GM12878 (cell line): ENCODE data around the gene DTNBP1. TPM values are rescaled to one million over a fixed set of nuclear protein-coding genes. Genes with fewer than 3 reads are reported as not detected.

Experiments
- ATAC-seq: fragments of 200-7000 bp; cut with Tn5 transposase; 3 replicates; pipeline ENCODE4 v1.9.1; 2020; ENCODE audit warnings: mild to moderate bottlenecking, moderate library complexity
- BruUV-seq: library from RNA; stranded (reverse); fragments of 400-500 nt; replicated peaks from 2 replicates; lab custom pipeline; 2021; lab: Mats Ljungman, UMichigan
- CTCF ChIA-PET: fragments of 300-600 bp; sonication (Branson Sonifier 250); formaldehyde crosslinking; extraction: SDS; loops from one replicate; lab custom pipeline; 2021; ENCODE audit warnings: inconsistent platforms; lab: Yijun Ruan, JAX
- POLR2A ChIA-PET: fragments of 350-600 bp; formaldehyde crosslinking; extraction: SDS; loops from one replicate; lab custom pipeline; 2021; ENCODE audit warnings: inconsistent platforms; lab: Charles Lee
- RAD21 ChIA-PET: fragments of 300-600 bp; sonication (Branson Sonifier 250); formaldehyde crosslinking; loops from one replicate; lab custom pipeline; 2023; ENCODE audit warnings: antibody characterized with exemption; ENCODE audit not compliant: unreplicated experiment; lab: Charles Lee
- SMC1A ChIA-PET: fragments of 300-600 bp; sonication (Branson Sonifier 250); formaldehyde crosslinking; loops from one replicate; lab custom pipeline; 2023; ENCODE audit not compliant: unreplicated experiment, uncharacterized antibody; lab: Charles Lee
- DNase-seq: peaks from one replicate; pipeline ENCODE4 v3.0.0-alpha.2; 2011; ENCODE audit warnings: low read depth, low spot score
- FAIRE-seq: peaks from 3 replicates; lab custom pipeline; 2011; peaks lifted over from hg19 to GRCh38; lab: Jason Lieb, UNC
- H2AFZ ChIP-seq: 2 replicates; pipeline ENCODE4 v1.6.0; 2011; ENCODE audit warnings: low read depth, low read length, control low read depth; ENCODE audit not compliant: control insufficient read depth
- H3K27ac ChIP-seq: 2 replicates; pipeline ENCODE4 v1.5.1; 2011; ENCODE audit warnings: control low read depth; ENCODE audit not compliant: control insufficient read depth, insufficient read depth
- H3K27me3 ChIP-seq, 2 experiments: replicated peaks in 1 of 2; 2 replicates each; pipeline versions ENCODE4 v1.6.0 to v1.6.1; 2011; ENCODE audit warnings: low read length in 1 of 2; ENCODE audit not compliant: control insufficient read depth in 2 of 2, insufficient read depth in 2 of 2
- H3K36me3 ChIP-seq, 2 experiments: 2 replicates each; pipeline ENCODE4 v1.5.1; 2011; ENCODE audit warnings: low read length in 1 of 2; ENCODE audit not compliant: control insufficient read depth in 2 of 2, insufficient read depth in 2 of 2
- H3K4me1 ChIP-seq: 2 replicates; pipeline ENCODE4 v1.6.1; 2011; ENCODE audit warnings: mild to moderate bottlenecking, low read length, moderate library complexity, mixed read lengths; ENCODE audit not compliant: control insufficient read depth, insufficient read depth
- H3K4me2 ChIP-seq: 2 replicates; pipeline ENCODE4 v1.6.0; 2011; ENCODE audit warnings: control low read depth; ENCODE audit not compliant: control insufficient read depth, insufficient read depth
- H3K4me3 ChIP-seq: fragments of 200-600 bp; sonication (generic); 2 replicates; pipeline ENCODE4 v1.5.1; 2016
- H3K79me2 ChIP-seq: 2 replicates; pipeline ENCODE4 v1.6.0; 2011; ENCODE audit warnings: low read length; ENCODE audit not compliant: control insufficient read depth, insufficient read depth
- H3K9ac ChIP-seq: 2 replicates; pipeline ENCODE4 v1.8.0; 2011; ENCODE audit warnings: low read length, control low read depth, mixed read lengths; ENCODE audit not compliant: control insufficient read depth, insufficient read depth
- H3K9me3 ChIP-seq: replicated peaks from 3 replicates; pipeline ENCODE4 v1.5.1; 2011; ENCODE audit warnings: mild to moderate bottlenecking, low read length; ENCODE audit not compliant: control insufficient read depth, insufficient read depth
- H4K20me1 ChIP-seq: 2 replicates; pipeline ENCODE4 v1.6.0; 2011; ENCODE audit not compliant: control insufficient read depth, insufficient read depth
- BMI1 ChIP-seq: fragments of 450-650 bp; IDR thresholded peaks from 2 replicates; pipeline ENCODE4 v1.6.1; 2016; ENCODE audit warnings: mild to moderate bottlenecking, moderate library complexity, borderline replicate concordance
- CREM ChIP-seq: IDR thresholded peaks from 2 replicates; pipeline ENCODE4 v1.6.1; 2014; ENCODE audit warnings: antibody characterized with exemption, low read depth
- ETV6 ChIP-seq, 2 experiments: fragments of 450-650 bp in 1 of 2; IDR thresholded peaks in 1 of 2; conservative IDR thresholded peaks in 1 of 2; 2 replicates each; pipeline ENCODE4 v1.6.1; 2014; ENCODE audit warnings: antibody characterized with exemption in 1 of 2, borderline replicate concordance in 1 of 2, low read depth in 1 of 2, mild to moderate bottlenecking in 1 of 2, moderate library complexity in 1 of 2
- FOS ChIP-seq: IDR thresholded peaks from 3 replicates; pipeline ENCODE4 v1.6.1; 2011; ENCODE audit warnings: borderline replicate concordance; ENCODE audit not compliant: insufficient read length; ENCODE audit errors: extremely low read depth
- HCFC1 ChIP-seq: fragments of 150-350 bp; IDR thresholded peaks from 2 replicates; pipeline ENCODE4 v1.6.1; 2014; ENCODE audit warnings: low read length
- HDGF ChIP-seq: fragments of 450-650 bp; IDR thresholded peaks from 2 replicates; pipeline ENCODE4 v1.6.1; 2016; ENCODE audit warnings: antibody characterized with exemption
- HSF1 ChIP-seq: fragments of 150-350 bp; IDR thresholded peaks from 2 replicates; pipeline ENCODE4 v1.6.1; 2014; ENCODE audit warnings: mild to moderate bottlenecking, low read depth, low read length
- LARP7 ChIP-seq: fragments of 450-650 bp; IDR thresholded peaks from 2 replicates; pipeline ENCODE4 v1.6.1; 2017; ENCODE audit warnings: mild to moderate bottlenecking
- POLR2AphosphoS5 ChIP-seq: IDR thresholded peaks from 2 replicates; pipeline ENCODE4 v1.6.1; 2011; ENCODE audit warnings: mild to moderate bottlenecking, low read length, inconsistent platforms
- STAT1 ChIP-seq: fragments of 450-650 bp; conservative IDR thresholded peaks from 2 replicates; pipeline ENCODE4 v1.6.1; 2014; ENCODE audit warnings: antibody characterized with exemption, mild to moderate bottlenecking
- USF1 ChIP-seq: IDR thresholded peaks from 2 replicates; pipeline ENCODE4 v1.6.1; 2011; ENCODE audit warnings: borderline replicate concordance, low read depth, mild to moderate bottlenecking, moderate library complexity, mixed read lengths, low read length; ENCODE audit not compliant: insufficient read depth; ENCODE audit errors: extremely low read length
- USF2 ChIP-seq: IDR thresholded peaks from 2 replicates; pipeline ENCODE4 v1.6.1; 2011; ENCODE audit warnings: low read depth, low read length, improper control_type of control experiment, borderline replicate concordance
- ZNF217 ChIP-seq: fragments of 450-650 bp; IDR thresholded peaks from 2 replicates; pipeline ENCODE4 v1.6.1; 2017; ENCODE audit warnings: antibody characterized with exemption, mild to moderate bottlenecking
- ZNF687 ChIP-seq: fragments of 450-650 bp; IDR thresholded peaks from 2 replicates; pipeline ENCODE4 v1.6.1; 2017; ENCODE audit warnings: mild to moderate bottlenecking, moderate library complexity
- in situ Hi-C: fragments of 300-500 bp; cut with MboI; formaldehyde crosslinking; loops from 9 replicates; pipeline ENCODE4 v1.14.3; 2018; ENCODE audit warnings: mixed read lengths
- intact Hi-C: fragments of 100-400 bp; cut with micrococcal nuclease; formaldehyde crosslinking; loops from one replicate; pipeline ENCODE4 v1.14.2; 2022; ENCODE audit not compliant: unreplicated experiment
- polyA plus RNA-seq, 11 experiments: library from polyadenylated mRNA; depleted of rRNA in 4 of 11; unstranded in 6 of 11; stranded (reverse) in 5 of 11; fragments of >200 nt; fragmentation: Nextera tagmentation in 4 of 11; fragmentation: Illumina TruSeq in 1 of 11; extraction: Ambion mirVana in 4 of 11; extraction: Trizol in 1 of 11; gene quantifications; 1 replicate in 1 of 11; 2 replicates in 10 of 11; pipeline versions ENCODE4 v1.2.1 to v1.2.3, GENCODE V29; 2011 to 2016; ENCODE audit warnings: inconsistent platforms in 2 of 11, missing spikeins in 2 of 11, low read depth in 1 of 11
- total RNA-seq, 4 experiments: library from RNA; depleted of rRNA in 3 of 4; stranded (reverse); fragments of >200 nt in 3 of 4; fragmentation: Illumina TruSeq in 1 of 4; extraction: Trizol in 1 of 4; gene quantifications; 2 replicates each; pipeline versions ENCODE4 v1.2.1 to v1.2.3, GENCODE V29; 2013 to 2021

DTNBP1 gene
- total and polyA plus RNA-seq, 10 of the 15 experiments (the other 5 are each of a cell fraction or from before 2014, with no cell fraction given), result 7.1 to 40.3 (median 20.1) TPM

- ATAC-seq, result no peak
- CTCF ChIA-PET, result no interaction called here
- no peak for TF ChIP-seq ZNF217
- no peak for TF ChIP-seq USF2
- TF ChIP-seq HCFC1, result no peak
- TF ChIP-seq HDGF, result no peak
- no peak for TF ChIP-seq USF1
- no peak for TF ChIP-seq CREM
- TF ChIP-seq FOS, result no peak
- no peak for TF ChIP-seq LARP7
- no peak for TF ChIP-seq ETV6 (conservative IDR thresholded peaks at IDR 0.05 in 1 of 2, IDR thresholded peaks at IDR 0.05 in 1 of 2; ENCODE audit: borderline replicate concordance in 1 of 2, low read depth in 1 of 2)
- TF ChIP-seq ZNF687, result no peak
- TF ChIP-seq POLR2AphosphoS5, result no peak
- no peak for TF ChIP-seq STAT1
- TF ChIP-seq HSF1, result no peak
- TF ChIP-seq BMI1, result no peak
Observed at GRCh38 chr6:15638373-15638772, 24.5 kb downstream of the DTNBP1 start.

More at GRCh38 chr6:15638373-15638772, 24.5 kb downstream of the DTNBP1 start:
- POLR2A ChIA-PET, result no interaction called here
- Histone ChIP-seq H3K4me1 (no peaks in the 10 kb centered on the region), H3K9me3 (peaks cover 2% of the 10 kb centered on the region), H3K36me3 (peaks cover 0 to 6% of the 10 kb centered on the region in 2 experiments; a peak in 2 of 4 replicates), H3K4me3 (no peak overlapping the region), H2AFZ (no peak overlapping the region), H3K27ac (no peak overlapping the region), H3K9ac (no peak overlapping the region), H3K79me2 (no peaks in the 10 kb centered on the region; the same call in 1 of the 2 replicates), H4K20me1 (no peaks in the 10 kb centered on the region), H3K27me3 (no peaks in the 10 kb centered on the region), H3K4me2 (no peak overlapping the region)
- BruUV-seq, result no TSS peak
- FAIRE-seq, result no peak
- RAD21 ChIA-PET, result no interaction called here
- intact Hi-C loops, result no loop called here
- in situ Hi-C loops, result no loop called here
- SMC1A ChIA-PET, result interaction anchor here (0.7 kb wide), 1 partner anchor 10 kb away, joined by 3 read pairs; no protein-coding TSS in a partner anchor
- no peak for DNase-seq
